ENCODE results near the gene NGDN.

The NGDN gene

DNA sequence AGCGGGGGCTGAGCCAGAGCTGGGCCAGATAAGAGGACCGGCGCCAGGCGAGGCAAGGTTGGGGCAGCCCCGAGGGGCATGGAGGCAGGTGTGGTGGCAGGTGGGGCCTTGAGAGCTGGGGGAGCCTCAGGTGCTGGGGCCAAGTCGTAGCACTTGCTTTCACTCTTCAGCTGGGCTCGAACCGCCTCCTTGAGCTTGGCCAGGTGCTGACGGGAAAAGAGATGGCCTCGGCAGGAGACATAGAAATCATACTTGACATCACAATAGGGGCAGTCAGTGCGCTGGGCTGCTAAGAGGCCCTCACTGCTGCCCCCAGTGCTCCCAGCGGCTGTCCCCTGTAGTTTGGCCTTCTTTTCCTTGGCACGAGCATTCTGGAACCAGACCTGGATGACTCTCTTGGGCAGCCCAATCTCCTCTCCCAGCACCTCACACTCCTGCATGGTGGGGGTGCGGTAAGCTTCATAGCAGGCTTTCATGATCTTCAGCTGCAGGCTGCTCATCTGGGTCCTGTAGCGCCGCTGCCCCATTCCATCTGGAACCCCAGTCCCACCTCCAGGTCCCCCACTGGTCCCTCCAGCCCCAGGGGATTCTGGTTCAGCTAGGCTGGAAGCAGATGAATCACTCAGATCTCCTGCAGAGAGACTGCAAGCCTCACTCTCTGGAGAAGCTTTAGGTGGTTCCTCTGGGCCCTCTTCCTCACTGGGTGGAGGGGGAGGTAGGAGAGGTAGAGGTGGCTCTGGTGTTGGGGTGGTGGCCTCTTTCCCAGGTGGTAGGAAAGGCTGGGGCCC is 53.9 kb downstream of the NGDN start:
- DNase-seq (ENCODE audit: low spot score): no peak

DNA sequence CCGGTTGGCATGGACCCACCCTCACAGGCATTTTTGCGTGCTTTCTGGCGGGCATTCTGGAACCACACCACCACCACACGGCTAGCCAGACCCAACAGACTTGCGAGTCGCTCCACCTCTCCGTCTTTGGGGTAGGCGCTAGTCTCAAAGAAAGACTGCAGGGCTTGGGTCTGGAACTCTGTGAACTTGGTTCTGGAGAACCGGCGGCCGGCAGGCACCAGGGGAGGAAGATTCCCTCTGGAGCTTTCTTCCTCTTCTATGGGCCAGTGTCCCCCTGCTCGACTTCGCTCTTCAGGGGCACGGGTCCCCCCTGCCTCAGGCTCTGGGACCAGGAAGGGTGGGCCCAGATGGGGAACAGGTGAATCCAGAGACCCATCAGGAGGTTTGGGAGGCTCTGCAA is 55.5 kb downstream of the NGDN start:
- no peak for DNase-seq (ENCODE audit: low spot score)

DNA sequence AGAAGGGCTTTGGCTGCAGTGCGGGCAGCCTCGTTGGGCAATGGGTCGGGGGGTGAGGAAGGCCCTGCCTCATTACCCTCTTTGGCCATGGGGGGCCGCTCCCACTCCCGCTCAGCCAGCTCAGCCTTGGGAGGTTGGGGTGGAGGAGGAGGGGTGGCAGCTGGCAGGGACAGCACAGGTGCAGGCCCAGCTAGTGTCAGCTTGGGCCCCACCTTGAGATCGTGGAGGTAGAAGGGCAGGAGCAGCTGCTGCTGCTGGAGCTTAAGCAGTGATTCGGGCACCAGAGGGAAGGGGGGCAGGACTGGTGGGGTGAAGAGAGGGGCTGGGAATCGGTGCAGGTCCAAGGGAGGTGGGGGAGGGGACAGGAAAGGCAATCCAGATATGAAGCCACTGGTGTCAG is 56.1 kb downstream of the NGDN start:
- DNase-seq (ENCODE audit: low spot score): no peak

All from kidney capillary endothelial cell (primary cell).